COR-L47 (cell line): ENCODE results near the gene SUPT6H.
"Not testable (repeated sequence)": the region's sequence is repeated elsewhere in the genome, so short reads cannot be mapped to it uniquely, and the experiment has no call there.

Experiments
- DNase-seq: peaks from one replicate; lab custom pipeline; 2025; lab: John Stamatoyannopoulos, UW

The SUPT6H gene

DNA sequence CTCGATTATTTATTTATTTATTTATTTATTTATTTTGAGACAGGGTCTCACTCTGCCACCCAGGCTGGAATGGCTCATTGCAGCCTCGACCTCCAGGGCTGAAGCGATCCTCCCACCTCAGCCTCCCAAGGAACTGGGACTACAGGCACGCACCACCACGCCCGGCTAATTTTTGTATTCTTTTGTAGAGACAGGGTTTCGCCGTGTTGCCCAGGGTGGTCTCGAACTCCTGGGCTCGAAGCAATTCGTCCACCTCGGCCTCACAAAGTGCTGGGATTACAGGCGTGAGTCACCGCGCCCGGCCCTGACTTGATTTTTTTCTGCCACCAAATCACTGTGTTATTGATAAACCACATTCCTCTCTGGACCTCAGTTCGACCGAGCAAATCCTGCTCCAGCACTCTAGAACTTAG is 57.0 kb downstream of the SUPT6H start:
- DNase-seq = no peak

DNA sequence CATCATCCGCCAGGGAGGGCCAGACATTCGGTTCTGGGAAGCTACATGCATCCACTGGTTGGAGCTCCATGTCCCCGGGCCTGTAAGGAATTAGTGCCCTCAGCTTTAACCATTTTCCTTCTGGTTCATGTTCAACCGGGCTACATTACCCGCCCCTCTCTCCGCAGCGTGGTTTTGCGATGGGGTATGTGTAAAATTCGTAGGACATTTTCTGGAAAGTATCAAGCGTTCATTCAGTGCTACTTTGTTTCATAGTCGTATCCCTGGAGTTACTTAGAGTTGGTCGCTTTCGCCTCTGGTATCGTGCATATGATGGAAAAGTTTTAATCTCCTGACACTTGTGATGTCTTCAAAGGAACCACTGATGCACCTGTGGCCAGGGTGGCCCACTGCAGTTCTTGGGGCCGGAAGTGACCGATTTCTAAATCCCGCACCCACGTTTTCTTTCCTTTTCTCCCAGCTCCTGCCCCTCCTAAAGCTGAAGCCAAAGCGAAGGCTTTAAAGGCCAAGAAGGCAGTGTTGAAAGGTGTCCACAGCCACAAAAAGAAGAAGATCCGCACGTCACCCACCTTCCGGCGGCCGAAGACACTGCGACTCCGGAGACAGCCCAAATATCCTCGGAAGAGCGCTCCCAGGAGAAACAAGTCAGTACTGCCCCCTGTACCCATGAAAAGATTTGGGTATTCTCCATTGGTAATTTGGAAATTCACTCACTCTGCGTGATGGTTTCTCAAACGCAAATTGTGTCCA is 58.4 kb downstream of the SUPT6H start:
- peak; percentile 67 for DNase-seq

DNA sequence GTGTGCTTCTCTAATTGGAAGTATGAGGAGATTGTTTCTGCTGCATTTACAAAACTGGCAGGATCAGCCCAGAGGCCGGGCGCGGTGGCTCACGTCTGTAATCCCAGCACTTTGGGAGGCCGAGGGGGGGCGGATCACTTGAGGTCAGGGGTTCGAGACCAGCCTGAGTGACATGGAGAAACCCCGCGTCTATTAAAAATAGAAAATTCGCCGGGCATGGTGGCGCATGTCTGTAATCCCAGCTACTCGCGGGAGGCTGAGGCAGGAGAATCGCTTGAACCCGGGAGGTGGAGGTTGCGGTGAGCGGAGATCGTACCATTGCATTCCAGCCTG is 59.0 kb downstream of the SUPT6H start:
- not testable (repeated sequence) for DNase-seq

DNA sequence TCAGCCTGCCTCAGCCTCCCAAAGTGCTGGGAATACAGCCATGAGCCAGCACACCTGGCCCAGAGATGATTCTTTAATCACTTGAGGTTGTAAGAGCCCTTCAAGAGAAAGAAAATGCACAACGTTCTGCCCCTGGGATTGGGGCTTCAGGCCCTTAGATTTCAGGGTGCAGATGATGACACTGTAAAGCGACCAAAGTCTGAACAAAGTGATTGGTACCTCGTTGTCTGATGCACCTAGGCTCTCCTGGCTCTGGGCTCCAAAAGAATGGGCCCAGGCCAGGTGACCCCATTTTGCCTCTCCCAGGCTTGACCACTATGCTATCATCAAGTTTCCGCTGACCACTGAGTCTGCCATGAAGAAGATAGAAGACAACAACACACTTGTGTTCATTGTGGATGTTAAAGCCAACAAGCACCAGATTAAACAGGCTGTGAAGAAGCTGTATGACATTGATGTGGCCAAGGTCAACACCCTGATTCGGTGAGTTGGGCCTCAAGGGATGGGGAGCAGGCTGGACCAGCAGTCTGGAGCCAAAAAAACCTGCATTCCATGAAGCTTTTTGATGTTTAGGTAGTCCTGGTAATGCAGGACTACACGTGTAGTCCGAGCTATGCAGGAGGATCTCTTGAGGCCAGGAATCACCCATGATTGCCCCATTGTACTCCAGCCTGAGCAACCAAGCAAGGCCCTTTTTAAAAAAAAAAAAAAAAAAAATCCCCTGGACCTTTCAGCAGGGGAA is 60.6 kb downstream of the SUPT6H start:
- no peak for DNase-seq

DNA sequence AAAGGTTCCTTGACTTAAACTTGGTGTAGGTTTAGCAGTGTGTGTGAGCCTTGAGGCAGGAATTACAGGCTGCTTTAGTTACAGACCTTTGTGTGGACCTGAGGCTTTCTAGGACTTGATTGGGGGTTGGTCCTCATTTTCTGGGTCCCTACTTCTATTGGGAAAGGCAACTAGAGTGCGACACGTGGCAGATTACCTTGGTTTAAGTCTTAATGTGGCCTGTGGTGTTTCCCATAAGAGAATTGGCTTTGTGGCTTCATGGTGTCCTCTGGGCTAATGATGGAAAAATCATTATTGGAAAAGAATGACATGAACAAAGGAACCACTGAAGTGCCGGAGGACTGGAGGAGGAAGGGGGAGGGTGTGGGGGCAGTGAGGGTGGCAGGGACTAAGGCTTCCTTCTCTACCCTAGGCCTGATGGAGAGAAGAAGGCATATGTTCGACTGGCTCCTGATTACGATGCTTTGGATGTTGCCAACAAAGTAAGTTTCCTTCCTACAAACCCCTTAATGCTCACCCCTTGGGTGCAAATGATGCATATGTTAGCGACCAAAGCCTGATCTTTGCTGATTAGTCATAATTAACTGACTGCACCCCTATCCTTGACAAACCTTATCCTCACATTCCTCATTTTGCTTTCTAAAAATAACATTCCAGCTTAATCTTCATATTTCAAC is 61.3 kb downstream of the SUPT6H start:
- DNase-seq = no peak

DNA sequence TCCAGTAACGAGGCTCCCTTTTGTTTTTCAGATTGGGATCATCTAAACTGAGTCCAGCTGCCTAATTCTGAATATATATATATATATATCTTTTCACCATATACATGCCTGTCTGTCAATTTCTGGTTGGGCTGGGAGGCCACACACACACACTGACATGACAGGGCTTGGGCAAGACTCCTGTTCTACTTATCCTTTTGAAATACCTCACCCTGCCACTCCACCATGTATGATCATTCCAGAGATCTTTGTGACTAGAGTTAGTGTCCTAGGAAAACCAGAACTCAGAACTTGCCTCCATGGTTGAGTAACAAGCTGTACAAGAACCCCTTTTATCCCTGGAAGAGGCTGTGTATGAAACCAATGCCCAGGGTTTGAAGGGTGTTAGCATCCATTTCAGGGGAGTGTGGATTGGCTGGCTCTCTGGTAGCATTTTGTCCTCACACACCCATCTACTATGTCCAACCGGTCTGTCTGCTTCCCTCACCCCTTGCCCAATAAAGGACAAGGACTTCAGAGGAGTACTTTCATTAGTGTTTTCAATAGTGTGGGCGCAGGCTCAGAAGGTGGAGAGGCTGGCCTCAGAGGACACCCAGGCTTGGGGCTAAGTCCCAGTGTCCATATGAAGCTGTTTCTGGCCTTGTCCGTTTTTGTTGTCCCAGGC is 62.0 kb downstream of the SUPT6H start:
- DNase-seq = not testable (repeated sequence)

DNA sequence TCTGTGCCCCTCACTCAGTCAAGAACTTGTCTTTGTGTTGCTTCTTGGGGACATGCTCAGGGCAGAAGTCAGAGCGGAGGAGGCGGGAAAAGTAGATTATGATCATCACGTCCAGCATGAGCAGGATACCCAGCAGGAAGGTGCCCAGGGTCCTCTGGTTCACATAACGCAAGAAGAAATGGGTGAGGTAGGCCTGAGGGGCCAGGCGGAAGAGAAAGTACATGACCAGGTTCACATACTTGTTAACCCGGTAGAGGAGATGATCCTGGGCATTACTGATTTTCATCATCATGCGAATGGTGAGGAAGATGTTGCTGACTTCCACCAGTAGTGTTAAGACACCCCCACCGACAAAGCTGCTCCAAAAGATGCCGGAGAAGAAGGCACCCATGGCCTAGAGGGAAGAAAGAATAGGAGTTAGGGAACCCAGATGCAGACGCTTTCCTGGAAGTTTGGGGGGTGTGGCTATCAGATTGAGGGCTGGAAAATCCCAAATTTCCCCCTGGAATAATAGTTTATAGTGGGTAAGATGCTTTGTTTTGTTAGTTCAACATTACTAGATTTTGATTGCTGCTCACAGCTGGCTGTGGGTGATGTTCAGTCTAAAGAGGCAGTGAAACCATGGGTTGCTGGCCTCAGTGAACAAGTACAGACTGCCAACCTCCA is 62.6 kb downstream of the SUPT6H start:
- no peak for DNase-seq

DNA sequence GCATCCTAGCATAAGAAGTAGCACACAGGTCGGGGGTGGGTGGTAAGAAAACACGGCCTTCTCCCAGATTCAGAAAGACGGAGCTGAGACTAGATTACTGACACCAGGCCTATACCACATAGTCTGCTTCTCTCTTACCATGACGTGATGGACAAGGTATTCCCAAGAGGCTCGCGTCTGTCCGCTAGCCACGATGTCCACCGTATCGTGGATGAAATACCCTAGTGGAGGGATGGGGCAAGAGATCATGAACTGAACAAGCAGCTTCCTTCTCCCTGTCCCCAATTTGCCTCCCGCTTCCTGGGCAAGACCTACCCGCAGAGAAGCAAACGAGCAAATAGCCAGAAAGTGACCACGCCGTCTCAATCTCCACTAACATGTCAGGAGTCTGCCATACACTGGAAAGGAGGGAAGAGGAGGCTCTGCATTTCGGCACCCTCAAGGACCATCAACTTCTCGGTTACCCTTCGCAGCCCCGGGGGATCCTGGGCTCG is 63.2 kb downstream of the SUPT6H start:
- no peak for DNase-seq

DNA sequence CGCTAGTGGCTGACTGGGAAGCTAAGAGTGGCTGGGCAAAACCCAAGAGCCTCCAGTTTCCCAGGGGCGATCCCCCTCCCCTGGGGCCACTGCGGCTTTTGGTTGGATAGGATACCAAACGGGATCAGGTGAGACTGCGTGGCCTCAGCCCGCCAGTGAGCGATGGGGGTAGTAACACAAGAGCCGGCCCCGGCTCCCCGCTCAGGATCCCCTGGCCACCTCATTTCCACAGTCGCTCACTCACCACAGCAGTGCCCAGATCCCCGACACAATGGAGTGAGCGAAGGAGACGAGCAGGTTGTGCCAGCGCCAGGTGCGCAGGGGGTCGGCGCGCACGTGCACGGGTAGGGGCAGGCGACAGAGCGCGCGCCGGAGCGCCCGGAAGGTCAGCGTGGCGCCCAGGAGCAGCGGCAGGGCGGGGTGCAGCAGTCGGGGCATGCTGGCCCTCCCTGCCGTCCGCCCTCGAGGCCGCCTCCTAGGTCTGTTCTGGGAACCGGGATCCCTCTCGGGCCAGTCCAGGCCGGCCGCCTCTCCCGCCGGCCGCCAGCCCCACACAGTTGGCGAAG is 63.7 kb downstream of the SUPT6H start:
- DNase-seq = peak; percentile 75

DNA sequence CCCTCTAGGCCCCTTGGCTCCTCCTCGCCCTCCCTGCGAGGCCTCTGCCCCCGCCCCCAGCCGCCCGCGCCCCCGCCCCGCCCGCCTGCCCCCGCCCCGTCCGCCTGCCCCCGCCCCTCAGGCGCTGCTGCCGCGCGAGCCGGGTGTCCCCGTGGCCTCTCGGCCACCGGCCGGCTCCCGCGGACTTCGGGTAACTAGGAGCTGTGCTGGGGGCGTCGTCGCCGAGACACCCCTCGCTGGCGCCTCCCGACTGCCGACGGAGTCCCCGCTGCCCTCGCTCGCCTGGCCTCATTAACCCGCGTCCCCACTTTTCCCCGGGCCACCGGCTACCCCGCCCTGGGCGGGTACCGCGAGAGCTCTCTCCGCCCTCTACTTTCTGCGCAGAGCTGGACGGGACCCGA is 64.2 kb downstream of the SUPT6H start, which contains the start of gene TLCD1:
Gene TLCD1, minus strand, starts transcription at position 8 of the 401 bp plus-strand sequence. CDS start 136 bp downstream, outside the sequence.
- DNase-seq = peak; percentile 50

DNA sequence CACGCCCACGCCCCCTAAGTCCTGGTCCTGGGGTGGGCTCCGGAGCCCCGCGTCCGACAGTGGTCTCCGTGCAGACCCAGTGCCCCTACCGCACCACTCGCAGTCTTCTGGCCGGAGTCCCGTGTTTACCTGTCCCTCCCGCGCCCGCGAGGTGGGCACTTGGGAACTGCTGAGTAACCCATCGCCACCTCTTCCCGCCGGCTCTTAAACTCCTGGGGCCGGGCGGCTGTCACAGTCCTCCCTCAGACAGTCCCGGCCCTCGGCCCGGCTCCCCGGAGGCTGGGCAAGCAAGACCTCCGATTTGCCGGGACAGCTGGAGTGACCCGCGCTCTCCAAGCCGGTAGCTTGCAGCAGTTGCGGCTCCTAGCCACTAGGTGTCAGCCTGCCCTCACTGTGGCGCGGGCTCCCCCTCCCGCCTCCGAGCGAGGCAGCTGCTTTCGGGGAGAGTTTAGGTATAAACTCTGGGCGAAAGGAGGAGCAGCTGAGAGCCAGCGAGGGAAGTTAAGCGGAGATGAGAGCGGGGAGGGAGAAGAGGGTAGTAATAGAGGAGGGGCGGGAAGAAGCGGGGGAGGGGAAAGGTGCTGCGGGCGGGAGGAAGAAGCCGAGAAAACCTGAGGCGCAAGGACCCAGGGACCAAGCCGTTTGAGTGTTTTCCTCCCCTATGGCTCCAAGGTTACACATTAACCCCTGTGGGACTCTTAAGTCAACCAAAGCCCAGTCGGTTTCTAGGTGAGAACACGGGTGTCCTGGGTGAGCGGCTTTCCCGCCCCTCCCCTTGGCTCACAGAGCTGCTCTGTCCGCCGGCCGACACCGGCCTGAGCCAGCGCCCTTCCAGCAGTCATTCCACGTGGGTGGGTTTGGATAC is 64.9 kb downstream of the SUPT6H start:
- peak; percentile 92 for DNase-seq

DNA sequence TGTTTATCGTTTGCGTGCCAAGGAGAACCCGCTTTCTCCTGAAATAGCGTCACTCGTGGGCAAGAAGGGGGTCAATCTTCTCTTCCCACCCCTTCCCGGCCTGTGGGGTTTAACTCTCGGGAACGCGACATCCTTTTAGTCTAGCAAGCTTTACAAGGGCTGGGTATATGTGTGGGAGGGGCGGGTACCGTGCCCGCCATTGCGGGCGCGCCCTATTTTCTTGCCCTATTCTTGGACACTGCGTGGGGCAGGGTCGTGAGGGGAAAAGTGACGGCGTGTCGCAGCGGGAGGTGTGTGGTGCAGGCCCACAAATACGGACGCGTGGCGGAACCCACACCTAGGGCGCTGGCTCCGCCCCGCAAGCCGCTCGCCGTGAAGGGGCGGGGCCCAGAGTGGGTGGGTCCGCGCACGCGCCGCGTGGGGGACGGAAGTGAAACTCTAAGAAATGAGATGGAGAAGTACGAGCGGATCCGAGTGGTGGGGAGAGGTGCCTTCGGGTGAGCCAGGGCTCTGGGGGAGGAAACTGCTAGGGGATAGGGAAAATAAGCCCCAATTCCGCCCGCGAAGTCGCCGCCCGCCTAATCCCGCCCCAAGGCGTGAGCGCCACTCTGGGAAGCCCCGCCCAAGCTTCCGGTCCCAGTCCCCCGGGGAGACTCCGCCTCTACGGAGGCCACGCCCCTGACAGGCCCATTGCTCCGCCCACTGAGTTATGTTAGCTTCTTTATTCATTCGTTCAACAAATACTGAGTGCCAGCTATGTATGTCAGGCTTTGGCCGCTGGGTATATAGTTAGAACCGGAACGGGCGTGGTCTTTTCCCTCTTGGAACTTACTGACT is 66.6 kb downstream of the SUPT6H start, which contains the start of gene NEK8:
Gene NEK8, plus strand, starts transcription at position 425 of the 837 bp plus-strand sequence. Its CDS starts 26 bp downstream, at position 451.
- peak; percentile 85 for DNase-seq

DNA sequence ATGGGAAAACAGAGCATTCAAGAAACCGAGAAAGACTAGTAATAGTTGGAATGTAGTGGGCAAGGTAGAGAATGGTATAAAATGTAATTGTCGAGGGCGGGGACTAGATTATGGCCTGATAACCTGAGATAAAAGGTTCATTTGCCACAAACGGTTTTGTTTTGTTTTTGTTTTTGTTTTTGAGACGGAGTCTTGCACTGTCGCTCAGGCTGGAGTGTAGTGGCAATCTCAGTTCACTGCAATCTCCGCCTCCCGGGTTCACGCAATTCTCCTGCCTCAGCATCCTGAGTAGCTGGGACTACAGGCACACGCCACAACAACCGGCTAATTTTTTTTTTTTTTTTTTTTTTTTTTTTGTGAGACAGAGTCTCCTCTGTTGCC is 67.9 kb downstream of the SUPT6H start:
- DNase-seq = no peak

DNA sequence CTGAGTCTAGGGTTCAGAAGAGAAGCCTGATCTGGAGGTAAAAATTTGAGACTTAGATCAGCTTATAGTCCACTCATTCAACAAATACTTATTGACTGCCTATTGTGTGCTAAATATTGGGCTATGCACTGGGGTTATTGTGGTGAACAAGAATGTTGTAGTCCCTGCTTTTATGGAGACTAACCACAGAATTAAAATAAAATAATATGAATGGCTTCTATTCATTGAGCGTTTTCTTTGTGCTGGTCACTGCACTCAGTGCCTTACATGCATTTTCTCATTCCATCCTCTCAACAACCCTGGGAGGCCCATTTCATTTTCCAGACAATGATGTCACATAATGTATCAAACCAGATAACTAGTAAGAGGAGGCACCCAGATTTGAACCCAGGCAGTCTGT is 71.3 kb downstream of the SUPT6H start:
- no peak for DNase-seq

DNA sequence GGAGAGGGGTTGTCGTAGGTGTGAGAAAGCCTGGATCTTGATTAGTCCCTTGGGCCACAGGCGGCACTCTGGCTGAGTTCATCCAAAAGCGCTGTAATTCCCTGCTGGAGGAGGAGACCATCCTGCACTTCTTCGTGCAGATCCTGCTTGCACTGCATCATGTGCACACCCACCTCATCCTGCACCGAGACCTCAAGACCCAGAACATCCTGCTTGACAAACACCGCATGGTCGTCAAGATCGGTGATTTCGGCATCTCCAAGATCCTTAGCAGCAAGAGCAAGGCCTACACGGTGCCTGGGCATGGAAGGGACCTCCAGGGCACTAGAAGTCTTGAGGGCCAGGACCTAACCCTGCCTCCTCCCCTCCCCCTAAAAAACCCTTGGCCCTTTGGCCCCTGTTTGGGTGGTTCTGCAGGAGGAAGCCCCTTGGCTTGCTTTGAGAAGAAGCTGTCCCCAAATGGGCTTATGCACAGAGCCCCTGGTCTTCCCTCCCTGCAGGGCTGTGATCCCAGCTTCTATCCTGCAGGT is 72.8 kb downstream of the SUPT6H start:
- no peak for DNase-seq

DNA sequence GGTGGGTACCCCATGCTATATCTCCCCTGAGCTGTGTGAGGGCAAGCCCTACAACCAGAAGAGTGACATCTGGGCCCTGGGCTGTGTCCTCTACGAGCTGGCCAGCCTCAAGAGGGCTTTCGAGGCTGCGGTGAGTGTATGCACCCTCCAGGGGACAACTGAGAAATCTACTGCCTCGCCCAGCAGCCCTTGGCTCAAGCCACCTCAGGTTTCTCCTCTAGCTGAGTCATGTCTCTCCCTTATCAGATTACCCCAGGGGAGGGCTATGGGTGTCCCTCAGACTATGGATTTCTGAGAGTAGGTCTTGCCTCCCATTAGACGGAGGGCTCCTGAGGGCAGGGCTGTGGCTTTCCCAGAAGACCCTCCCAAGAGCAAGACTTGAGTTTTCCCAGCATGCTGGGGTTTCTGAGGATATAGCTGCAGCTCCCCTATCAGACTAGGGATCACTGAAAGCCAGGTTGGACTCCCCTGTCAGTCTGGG is 73.3 kb downstream of the SUPT6H start:
- DNase-seq = no peak

DNA sequence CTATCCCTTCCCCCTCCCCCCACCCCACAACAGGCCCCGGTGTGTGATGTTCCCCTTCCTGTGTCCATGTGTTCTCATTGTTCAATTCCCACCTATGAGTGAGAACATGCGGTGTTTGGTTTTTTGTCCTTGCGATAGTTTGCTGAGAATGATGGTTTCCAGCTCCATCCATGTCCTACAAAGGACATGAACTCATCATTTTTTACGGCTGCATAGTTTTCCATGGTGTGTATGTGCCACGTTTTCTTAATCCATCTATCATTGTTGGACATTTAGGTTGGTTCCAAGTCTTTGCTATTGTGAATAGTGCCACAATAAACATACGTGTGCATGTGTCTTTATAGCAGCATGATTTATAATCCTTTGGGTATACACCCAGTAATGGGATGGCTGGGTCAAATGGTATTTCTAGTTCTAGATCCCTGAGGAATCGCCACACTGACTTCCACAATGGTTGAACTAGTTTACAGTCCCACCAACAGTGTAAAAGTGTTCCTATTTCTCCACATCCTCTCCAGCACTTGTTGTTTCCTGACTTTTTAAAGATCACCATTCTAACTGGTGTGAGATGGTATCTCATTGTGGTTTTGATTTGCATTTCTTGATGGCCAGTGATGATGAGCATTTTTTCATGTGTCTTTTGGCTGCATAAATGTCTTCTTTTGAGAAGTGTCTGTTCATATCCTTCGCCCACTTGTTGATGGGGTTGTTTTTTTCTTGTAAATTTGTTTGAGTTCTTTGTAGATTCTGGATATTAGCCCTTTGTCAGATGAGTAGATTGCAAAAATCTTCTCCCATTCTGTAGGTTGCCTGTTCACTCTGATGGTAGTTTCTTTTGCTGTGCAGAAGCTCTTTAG is 74.1 kb downstream of the SUPT6H start:
- not testable (repeated sequence) for DNase-seq

DNA sequence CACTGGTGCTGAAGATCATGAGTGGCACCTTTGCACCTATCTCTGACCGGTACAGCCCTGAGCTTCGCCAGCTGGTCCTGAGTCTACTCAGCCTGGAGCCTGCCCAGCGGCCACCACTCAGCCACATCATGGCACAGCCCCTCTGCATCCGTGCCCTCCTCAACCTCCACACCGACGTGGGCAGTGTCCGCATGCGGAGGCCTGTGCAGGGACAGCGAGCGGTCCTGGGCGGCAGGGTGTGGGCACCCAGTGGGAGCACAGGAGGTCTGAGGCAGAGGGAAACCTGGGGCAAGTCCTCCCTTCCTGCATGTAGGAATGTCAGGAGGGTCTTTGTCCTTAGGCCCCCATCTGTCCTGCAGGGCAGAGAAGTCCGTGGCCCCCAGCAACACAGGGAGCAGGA is 75.3 kb downstream of the SUPT6H start:
- DNase-seq = no peak
